Ovary (tissue), 9 donors: ENCODE data around the gene FAM222A. TPM values are rescaled to one million over a fixed set of nuclear protein-coding genes. Genes with fewer than 3 reads are reported as not detected.

Source experiments
- DNase-seq, 5 donors: peaks; one replicate each; pipeline ENCODE4 v3.0.0-alpha.2; 2019 to 2020
- H3K27ac ChIP-seq, 2 donors: fragments of 200-600 bp; one replicate each; pipeline versions ENCODE4 v1.5.1 to v1.8.0; 2019 to 2022
- H3K27me3 ChIP-seq: fragments of 200-600 bp; one replicate; pipeline ENCODE4 v1.8.0; 2022
- H3K36me3 ChIP-seq: fragments of 200-600 bp; sonication (generic); one replicate; pipeline ENCODE4 v1.5.1; 2019
- H3K4me1 ChIP-seq: one replicate; pipeline ENCODE4 v1.8.1; 2013; ENCODE audit warnings: mild to moderate bottlenecking, moderate library complexity; ENCODE audit not compliant: insufficient read depth
- H3K4me3 ChIP-seq: fragments of 200-600 bp; sonication (generic); one replicate; pipeline ENCODE4 v1.5.1; 2017
- H3K9me3 ChIP-seq, 2 donors: fragments of 200-600 bp in 1 of 2; sonication (generic) in 1 of 2; one replicate each; pipeline versions ENCODE4 v1.5.1 to v1.8.1; 2013 to 2019; ENCODE audit warnings: mild to moderate bottlenecking in 1 of 2, moderate library complexity in 1 of 2
- CTCF ChIP-seq, 3 donors: fragments of 450-650 bp in 2 of 3; fragments of 200-600 bp in 1 of 3; IDR thresholded peaks; one replicate each; pipeline versions ENCODE4 v1.5.1 to v1.8.0; 2016 to 2022; ENCODE audit warnings: antibody characterized with exemption in 3 of 3, mild to moderate bottlenecking in 1 of 3
- EP300 ChIP-seq: sonication (generic); formaldehyde crosslinking; IDR thresholded peaks from one replicate; pipeline ENCODE4 v1.6.1; 2017; ENCODE audit warnings: antibody characterized with exemption
- POLR2A ChIP-seq: fragments of 450-650 bp; IDR thresholded peaks from one replicate; pipeline ENCODE4 v1.6.1; 2017; ENCODE audit warnings: antibody characterized with exemption, mild to moderate bottlenecking, moderate library complexity
- WGBS, 3 donors: extraction: QIAGEN DNeasy Blood & Tissue Kit in 1 of 3; methylation state at CpG; one replicate each; pipeline versions ENCODE4 v1.1.5 to v1.1.7; 2013 to 2017; 5-methylcytosine and 5-hydroxymethylcytosine counted together
- intact Hi-C, 4 donors: fragments of 100-400 bp; cut with DNase I; formaldehyde crosslinking; loops; one replicate each; pipeline versions ENCODE4 v1.11.0 to v1.15.1; 2022 to 2023
- polyA plus RNA-seq, 2 donors: library from polyadenylated mRNA; stranded (reverse); fragments of 200-250 nt in 1 of 2; fragments of 350-450 nt in 1 of 2; fragmentation: Illumina TruSeq in 1 of 2; extraction: RNeasy Lipid Tissue Mini Kit (QIAGEN cat#74804) in 1 of 2; gene quantifications; one replicate each; pipeline ENCODE4 v1.2.3, GENCODE V29; 2013 to 2014
- total RNA-seq, 7 donors: library from RNA; depleted of rRNA in 2 of 7; stranded (reverse); fragments of >200 nt in 2 of 7; fragmentation: NEBNext Ultra II Directional in 3 of 7; extraction: Animal tissue kit (Norgen Biotek cat#: 25700) in 3 of 7; gene quantifications; one replicate each; pipeline versions ENCODE4 v1.1.0 to v1.2.4, GENCODE V29; 2016 to 2023
- donor health status: DM: no; HTN: no; CAD: no; lungs with moderate emphysema.
- donor health status: DM: no; HTN: no; CAD: no.
- donor health status: Bipolar disorder and iron deficiency.
- donor health status: DM: yes; HTN: yes; CAD: no.
- donor health status: DM: no; HTN: no; CAD: no.
- donor health status: DM: yes; HTN: yes; CAD: no.

Gene FAM222A
- total and polyA plus RNA-seq, 9 donors = 4.8 to 28.4 (median 13.7) TPM

GRCh38 chr12:109727746-109728726 lies 14.4 kb downstream of the FAM222A start:
- DNase-seq = peak in 2 of 5 donors; percentile 10 to 17
- H3K27ac ChIP-seq = no peak overlapping the region

GRCh38 chr12:109728921-109729320 lies 15.3 kb downstream of the FAM222A start:
- Histone ChIP-seq H3K9me3 (no peaks in the 10 kb centered on the region), H3K4me1 (peaks cover 3% of the 10 kb centered on the region), H3K4me3 (no peak overlapping the region), H3K36me3 (no peaks in the 10 kb centered on the region), H3K27ac (no peak overlapping the region), H3K27me3 (no peaks in the 10 kb centered on the region)
- TF ChIP-seq CTCF (IDR thresholded peaks at IDR 0.05) (no peak), EP300 (no peak)
- WGBS, 3 donors = 60 to 76% (median 67%) methylated on average over 1 of the region's 1 CpG
- DNase-seq = peak in 1 of 5 donors; percentile 2
- intact Hi-C loops = no loop called here

More at GRCh38 chr12:109727746-109728726, 14.4 kb downstream of the FAM222A start:
- no peaks in the 10 kb centered on the region for H3K9me3 ChIP-seq
- H3K27me3 ChIP-seq = no peaks in the 10 kb centered on the region
- TF ChIP-seq EP300 (no peak), CTCF (IDR thresholded peaks at IDR 0.05) (no peak), POLR2A (no peak)
- H3K4me3 ChIP-seq = no peak overlapping the region
- no peaks in the 10 kb centered on the region for H3K36me3 ChIP-seq
- WGBS, 3 donors = 78 to 85% (median 81%) methylated on average over 14 of the region's 14 CpGs
- peaks cover 3% of the 10 kb centered on the region for H3K4me1 ChIP-seq
- intact Hi-C loops = no loop called here

GRCh38 chr12:109729371-109729781 lies 15.8 kb downstream of the FAM222A start:
- Histone ChIP-seq H3K27me3 (no peaks in the 10 kb centered on the region), H3K9me3 (no peaks in the 10 kb centered on the region), H3K27ac (no peak overlapping the region), H3K4me3 (no peak overlapping the region), H3K36me3 (no peaks in the 10 kb centered on the region), H3K4me1 (peaks cover 3% of the 10 kb centered on the region)
- TF ChIP-seq POLR2A = no peak
- no peak for TF ChIP-seq EP300
- TF ChIP-seq CTCF (IDR thresholded peaks at IDR 0.05) = no peak
- DNase-seq = peak in 2 of 5 donors; percentile 18 to 29
- intact Hi-C loops = no loop called here
- 63 to 84% (median 83%) methylated on average over 18 of the region's 18 CpGs for WGBS, 3 donors

GRCh38 chr12:109729801-109730200 lies 16.2 kb downstream of the FAM222A start:
- Histone ChIP-seq H3K4me1 (peaks cover 5% of the 10 kb centered on the region), H3K27ac (no peak overlapping the region), H3K9me3 (no peaks in the 10 kb centered on the region), H3K36me3 (no peaks in the 10 kb centered on the region), H3K4me3 (no peak overlapping the region), H3K27me3 (no peaks in the 10 kb centered on the region)
- DNase-seq = peak in 2 of 5 donors; percentile 15 to 28
- intact Hi-C loops = no loop called here
- 84 to 86% (median 86%) methylated on average over 9 of the region's 9 CpGs for WGBS, 3 donors
- TF ChIP-seq CTCF (IDR thresholded peaks at IDR 0.05) (no peak), POLR2A (no peak), EP300 (no peak)
